Astrocyte of the hippocampus (primary cell): ENCODE results near the gene RNF152.
A peak's percentile ranks its signal among the peaks of the same experiment; 100 is the strongest.

Source experiments
- DNase-seq: peaks from one replicate; pipeline ENCODE4 v3.0.0; 2011; ENCODE audit warnings: low read depth, low spot score

Gene RNF152, protein sequence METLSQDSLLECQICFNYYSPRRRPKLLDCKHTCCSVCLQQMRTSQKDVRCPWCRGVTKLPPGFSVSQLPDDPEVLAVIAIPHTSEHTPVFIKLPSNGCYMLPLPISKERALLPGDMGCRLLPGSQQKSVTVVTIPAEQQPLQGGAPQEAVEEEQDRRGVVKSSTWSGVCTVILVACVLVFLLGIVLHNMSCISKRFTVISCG

DNA sequence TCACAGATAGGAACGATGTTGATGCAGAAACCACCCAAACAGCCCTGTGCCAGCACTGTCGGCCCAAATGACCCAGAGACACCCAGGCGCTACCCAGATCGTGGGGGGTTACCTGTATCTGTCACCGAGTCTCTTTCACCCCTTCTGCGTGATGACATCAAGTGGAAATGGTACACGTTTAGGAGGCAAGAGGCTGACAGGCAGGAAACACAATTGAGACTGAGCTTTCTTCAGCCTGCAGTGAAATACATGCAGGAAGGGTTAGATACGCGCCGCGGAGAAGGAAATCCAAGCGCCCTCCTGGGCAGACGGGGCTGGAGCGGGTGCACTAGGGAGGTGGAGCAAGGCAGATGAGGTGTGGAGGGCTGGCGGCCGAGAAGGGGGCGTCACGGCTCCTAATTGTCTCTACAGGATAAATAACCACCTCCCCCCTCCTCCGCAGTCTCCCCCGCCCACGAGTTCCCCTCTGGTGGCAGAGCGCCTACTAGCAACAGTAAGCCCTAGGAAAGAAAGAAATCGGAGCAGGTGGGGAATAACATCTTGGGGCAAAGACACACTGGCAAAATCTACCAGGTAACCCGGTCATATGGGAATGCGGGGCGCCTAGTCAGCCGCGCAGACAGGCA lies at the start of gene RNF152:
RNF152 (minus strand) TSS at position 325 of the 626 bp plus-strand sequence. CDS start 76,544 bp downstream, outside the sequence.
- DNase-seq, result peak; percentile 66

DNA sequence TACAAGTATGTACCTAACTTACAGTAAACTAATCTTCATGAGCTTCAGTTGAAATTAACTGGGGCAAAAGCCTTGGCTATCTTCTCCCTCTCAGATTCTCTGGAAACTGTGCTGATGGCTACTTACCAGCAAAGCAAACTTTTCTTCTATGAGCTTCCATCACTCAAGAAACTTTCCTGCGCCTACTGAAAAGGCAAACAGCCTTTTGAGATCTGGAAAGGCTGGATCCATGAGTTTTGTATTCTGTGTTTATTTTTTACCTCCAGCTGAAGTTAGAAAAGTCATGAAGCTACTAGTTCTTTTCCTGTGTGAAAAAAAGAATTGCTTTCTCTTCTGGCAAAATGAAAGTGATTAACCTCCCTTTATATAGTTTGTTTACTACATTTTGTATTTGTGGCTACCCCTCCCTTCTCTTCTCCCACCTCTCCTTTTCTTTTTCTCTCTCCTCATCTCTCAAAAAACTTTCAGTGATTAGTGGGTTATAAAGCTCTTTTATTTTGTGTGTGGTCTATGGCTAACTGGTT lies 49.2 kb upstream of the RNF152 start:
- no peak for DNase-seq

DNA sequence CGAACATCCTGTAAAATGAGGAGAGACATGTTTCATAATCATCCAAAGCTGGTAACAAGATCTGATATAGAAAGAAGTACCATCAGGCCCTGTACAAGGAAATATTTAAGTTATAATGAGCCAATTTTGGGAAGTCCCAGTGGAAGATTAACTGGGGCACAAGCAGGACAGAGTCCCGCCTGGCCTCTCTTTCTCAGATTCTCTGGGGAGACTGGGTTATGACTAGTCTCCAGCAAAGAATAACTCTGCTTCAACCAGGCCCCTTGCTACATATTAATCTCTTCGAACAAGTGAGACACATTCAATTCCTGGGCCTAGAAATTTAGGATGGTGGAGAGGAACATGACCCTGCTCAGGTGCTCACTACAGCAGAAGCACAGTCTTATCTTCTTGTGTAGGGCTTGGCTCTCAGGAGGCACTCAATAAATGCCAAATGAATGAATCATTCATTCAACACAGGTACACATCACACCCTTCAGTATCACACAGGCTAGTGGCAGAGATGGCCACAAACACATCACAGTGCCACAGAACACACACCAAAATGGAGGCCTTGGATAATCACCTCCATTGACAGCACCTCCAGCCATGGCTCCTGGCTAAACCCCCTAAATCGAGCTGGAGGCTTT lies 46.4 kb upstream of the RNF152 start:
- DNase-seq, result no peak

DNA sequence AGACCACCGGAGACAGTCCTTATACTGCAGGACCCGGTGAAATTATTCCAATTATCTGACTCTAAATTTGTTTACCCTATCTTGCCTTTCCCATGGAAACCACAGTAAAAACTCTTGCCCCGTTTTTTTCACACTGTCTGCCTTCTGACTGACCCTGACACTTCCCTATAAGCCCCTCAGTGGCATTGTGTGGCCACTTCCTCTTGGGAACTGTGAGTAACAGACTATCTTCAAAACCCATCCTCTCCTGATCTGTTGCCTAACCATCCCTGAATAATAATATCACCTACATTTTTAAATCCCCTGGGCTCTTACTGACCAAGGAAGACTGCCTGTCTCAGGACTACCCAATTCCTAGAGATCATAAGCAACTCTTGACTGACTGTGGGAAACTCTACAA lies 42.6 kb upstream of the RNF152 start:
- no peak for DNase-seq

DNA sequence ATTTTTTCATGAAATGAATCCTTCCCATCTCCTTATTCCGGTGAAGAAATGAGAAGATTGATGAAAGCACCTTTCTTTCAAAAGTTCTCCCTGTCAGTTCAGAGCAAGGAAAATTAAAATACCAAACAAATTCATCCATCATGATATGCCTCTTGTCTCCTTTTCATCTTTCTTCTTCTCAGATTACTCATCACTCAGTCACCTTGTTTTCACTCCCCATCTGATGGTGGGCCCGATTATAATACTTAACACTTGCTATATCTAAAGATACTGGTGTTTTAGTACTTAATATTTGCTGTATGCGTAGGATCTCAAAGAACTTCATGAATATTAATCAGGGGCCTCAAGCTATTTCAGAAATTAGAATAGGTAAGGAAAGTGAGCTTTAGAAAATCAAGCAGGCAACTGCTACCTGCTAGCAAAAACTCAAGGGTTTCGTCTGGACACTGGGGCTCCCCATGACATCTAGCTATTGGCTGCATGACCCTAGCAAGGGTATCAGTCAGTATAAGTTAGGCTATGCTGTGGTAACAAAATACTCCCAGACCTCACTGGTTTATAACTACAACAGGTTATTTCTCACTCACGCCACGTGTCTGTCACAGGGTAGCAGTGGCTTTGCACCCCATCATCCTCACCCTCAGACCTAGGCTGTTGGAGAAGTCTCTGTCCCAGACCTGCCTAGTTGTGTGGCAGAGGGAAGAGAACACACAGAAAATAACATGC lies 39.0 kb upstream of the RNF152 start:
- no peak for DNase-seq

DNA sequence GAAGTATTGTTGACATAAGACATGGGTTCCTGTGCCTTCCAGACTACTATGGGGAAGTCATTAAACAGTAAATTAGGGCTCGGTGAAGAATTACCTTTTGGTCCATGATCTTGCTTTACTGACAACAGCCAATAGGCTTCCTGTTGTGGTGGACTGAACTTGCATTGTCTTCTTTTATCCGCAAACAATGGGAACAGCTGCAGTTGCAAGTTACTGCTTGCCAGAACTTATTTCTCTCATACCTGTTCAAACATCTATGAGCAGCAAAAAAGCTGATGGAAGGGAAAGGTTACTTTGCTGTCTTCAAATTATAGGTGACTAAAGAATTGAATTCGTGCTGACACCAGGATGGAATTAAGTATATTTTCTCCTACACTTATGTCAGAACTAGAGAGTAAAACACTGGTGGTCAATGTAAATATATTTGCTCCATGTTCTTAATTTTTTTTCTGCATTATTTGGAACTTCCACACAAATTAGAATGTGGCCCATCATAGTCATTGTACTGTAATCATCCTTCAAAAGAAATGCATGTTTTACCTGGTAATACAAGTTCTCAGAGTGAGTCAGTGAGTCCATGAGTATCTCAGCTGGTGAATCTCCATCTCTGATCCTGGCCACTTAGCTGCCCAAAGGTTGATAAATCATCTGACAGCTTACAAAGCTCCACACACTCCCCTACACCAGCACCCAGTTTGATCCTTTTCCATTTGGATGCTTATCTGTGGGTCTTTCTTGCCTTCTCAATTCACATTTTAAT lies 37.3 kb upstream of the RNF152 start:
- no peak for DNase-seq

DNA sequence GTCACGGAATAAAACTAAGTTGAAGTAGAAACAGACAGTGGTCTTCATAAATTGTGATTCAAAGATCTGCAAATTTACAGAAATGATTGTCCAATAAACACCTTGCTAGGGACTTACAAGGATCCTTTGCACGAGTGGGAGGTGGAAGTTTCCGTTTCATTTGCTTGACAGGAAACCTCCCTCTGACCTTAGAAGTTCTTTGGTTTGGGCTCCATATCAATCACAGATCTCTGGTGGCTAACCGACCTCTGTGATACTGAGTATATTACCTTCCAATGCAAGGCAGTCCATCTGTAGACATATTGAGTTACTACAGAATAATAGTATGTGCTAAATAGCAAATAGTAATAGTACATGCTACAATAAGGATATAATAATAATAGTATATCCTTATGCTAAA lies 33.7 kb upstream of the RNF152 start:
- no peak for DNase-seq

DNA sequence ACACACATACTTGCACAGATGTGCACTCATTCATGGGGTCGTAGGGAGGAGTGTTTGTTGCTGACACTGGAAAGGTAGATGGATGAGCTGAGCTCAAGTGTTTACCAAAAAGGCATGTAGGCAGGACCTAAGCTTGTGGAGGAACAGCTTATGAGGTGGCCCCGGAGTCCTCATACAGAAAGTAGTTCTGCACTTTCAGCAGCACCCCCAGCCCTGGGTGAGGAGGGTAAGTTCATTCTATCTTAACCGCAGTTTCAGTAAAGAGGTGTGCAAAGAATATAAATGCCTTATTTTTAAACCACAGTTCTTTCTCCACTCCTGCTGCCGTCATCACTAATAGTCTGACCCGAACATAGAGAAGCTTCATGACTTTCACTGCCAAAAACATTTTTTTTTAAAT lies 31.7 kb upstream of the RNF152 start:
- no peak for DNase-seq

DNA sequence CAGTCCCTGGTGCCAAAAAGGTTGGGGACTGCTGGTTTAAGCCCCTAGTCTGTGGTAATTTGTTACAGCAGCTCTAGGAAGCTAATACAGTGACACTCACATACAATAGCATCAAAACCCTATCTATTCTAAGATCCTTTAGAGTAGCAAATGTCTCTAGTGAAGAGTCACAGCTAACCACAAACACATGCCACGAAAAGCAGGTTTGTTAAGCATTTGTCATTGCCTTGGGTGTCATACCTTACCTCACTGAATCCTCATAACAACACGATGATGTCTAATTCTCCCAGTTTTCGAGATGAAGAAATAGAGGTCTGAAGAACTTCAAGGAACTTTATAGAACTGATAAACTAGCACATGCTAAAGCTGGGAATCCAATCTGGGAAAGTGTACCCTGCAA lies 29.6 kb upstream of the RNF152 start:
- no peak for DNase-seq

DNA sequence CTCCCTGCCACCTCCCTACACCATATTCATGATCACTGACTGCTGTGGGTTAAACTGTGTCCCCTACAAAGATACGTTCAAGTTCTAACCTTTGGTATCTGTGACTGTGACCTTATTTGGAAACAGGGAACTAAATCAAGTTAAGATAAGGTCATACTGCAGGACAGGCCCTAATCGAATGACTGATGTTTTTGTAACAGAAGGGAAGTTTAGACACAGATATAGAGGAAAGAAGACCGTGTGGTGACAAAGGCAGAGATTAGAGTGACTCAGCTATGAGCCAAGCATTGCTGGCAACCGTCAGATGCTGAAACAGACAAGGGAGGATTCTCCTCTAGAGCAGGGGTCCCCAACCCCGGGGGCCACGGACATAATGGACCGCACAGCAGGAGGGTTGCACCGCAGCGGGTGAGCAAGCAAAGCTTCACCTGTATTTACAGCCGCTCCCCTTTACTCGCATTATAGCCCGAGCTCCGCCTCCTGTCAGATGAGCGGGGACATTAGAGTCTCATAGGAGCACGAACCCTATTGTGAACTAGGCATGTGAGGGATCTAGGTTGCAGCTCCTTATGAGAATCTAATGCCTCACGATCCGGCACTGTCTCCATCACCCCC lies 28.9 kb upstream of the RNF152 start:
- DNase-seq, result no peak

DNA sequence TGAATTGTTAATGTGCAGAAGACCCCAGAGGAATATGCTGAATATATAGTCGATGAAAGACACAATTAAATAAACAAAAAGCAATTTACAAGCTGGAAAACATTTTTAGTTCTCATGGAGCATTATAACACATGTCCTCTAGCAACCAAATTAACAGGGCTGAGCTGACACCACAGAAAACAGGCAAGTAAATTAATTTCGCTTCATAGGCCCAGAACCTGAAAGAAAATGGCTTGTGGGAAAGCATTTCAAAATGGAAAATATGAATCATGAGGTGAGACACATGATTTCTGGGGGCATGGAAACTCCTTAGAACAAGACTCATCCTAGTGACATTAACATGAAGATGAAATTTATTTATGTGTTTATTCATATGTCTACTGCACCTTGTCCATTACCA lies 25.0 kb upstream of the RNF152 start:
- no peak for DNase-seq

DNA sequence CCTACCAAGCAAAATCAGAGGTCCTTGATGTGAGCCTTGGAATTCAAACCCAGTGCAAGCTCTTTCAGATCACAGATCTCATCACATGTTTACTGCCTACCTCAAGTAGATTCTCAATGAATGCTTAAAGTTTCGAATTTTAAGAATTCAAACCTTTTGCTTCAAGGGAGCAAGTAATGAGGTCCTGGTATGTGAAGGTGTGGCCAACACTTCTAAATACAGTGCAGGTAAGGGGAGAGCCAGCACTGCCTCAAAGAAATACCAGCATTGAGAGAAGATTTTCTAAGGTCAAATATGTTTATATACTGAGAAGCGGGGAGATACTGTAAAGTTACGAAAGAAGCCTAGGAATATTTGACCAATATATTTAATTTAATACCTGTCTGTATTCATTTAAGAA lies 19.7 kb upstream of the RNF152 start:
- DNase-seq, result no peak

DNA sequence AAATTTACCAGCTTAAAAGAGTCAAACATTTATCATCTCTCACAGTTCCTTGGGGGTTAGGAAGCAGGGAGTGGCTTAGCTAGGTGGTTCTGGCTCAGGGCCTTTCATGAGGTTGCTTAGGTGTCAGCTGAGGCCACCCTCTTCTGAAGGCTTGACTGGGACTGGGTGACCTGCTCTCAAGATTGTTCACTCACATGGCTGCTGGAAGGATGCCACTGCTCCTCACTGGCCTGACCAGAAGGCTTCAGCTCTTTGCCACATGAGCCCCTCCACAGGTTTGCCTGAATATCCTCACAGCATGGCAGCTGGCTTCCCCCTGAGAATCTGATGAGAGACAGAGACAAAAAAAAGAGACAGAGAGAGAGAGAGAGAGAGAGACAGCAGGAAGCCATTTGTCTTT lies 17.3 kb upstream of the RNF152 start:
- no peak for DNase-seq

DNA sequence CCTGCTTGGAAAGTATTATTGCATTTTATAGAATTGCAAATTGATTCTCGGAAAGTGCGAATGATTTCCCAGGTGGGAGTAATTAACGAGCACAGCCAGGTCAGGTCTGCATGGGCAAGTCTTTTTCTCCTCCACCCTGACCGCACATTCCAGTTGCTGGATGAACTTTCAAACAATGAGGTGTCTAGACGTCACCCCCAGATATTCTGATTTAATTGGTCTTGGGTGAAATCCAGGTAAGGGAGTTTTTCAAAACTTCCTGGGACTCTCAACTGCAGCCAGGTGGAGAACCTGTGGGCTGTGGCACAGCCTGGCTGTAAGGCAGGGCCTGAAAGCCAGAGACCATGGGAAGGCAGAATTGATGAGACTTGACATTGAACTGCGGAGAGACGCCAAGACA lies 15.9 kb upstream of the RNF152 start:
- DNase-seq, result no peak

DNA sequence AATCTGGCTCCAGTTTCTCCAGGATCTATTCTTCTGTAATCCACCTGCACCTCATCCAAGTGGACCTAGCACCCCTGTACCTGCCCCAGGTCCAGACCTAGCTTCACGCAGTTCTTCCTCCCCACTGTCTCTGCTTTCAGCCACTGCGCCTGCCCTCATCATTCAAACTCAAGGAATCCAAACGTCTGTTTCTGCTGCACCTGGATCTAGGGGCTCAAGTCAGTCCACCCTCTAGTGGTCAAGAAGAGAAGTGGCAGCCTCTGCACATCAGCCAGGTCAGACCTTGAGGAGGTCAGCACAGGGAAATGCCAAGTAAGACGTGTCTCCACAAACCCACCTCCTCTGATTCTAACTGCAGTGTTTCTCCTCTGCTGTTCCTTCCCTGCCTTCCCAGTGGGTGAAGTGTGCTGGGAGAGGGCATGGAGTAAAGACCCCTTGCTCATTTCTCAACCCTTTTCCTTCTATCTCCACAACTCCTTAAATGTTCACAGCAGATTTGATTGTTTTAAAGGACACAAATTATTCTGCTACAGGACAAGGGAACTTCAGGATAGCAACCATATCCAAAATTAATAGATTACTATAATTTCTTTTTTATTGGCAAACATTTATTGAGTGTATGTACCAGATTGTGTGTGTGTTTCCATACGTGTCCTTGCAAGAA lies 8.6 kb upstream of the RNF152 start:
- DNase-seq, result peak; percentile 68

DNA sequence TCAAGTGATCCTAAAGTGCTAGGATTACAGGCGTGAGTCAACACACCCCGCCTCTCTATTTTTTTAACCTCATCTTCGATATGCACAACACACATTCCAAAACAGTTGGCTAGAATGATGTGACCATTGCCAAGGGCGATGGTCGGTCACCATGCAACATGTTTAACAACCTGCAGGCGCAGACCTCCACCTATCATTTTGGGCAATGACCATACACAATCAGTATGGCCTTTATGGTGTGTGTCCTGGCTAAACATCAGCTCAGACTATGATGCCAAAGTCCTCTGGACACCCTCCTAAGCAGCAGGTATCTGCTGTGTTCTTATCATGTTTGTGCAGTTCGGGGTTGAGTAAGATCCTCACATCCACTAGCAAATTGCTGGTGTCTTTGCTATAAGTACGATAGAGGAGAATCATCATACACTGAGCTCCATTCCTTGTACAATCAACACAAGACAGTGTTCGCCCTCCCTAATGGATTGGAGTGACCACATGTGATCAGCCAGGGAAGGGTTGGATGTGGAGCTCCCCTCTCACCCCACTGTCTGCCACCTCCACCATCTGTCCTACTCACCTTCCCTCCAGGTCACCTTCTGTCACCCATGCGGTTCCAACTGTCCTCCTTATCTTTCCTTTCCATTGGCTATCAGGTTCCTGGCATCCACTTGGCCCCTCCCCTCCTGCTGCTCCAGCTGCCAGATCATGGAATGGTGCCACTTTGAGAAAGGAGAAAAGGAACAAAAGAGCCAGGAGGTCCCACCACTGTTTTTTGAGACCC lies 7.9 kb upstream of the RNF152 start:
- DNase-seq, result no peak

DNA sequence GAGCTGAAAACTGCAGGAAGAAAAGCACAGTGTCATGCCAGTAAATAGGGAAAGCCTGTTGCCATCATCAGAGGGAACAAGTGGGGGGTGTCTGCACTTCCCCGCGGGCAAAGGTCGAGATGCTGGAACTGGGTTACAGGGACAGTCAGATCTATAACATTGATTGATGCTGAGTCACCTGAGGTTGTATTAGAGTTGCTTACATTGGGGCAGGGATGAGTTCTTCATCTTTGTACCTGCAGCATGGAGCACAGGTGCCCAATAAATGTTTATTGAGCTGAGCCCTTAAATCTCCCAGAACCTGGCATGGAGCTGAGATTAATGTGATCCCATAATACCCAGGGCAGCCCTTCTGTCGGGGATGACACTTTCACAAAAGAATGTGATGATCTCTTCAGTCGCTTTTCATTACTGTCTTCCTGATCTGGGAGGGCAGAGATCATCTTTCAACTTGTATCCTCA lies 5.9 kb upstream of the RNF152 start:
- no peak for DNase-seq

DNA sequence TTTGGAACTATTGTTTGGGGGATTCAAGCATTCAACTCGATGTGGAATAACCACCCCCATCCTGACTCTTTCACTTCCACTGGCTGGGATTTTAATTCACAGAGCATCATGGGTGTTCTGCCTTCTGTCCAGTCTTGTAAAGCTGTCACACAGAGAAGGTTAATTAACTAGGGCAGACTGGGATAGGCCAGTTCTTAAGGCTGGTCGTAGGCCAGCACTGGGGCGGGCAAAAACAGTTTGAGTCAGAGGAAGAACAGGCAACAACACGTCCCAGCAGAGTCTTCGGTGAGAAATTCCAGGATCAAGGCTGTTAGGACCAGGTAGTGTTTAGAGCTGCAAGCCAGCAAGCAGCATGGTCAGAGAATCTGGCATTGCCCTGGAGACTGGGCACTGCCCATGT lies 4.0 kb upstream of the RNF152 start:
- peak; percentile 84 for DNase-seq

DNA sequence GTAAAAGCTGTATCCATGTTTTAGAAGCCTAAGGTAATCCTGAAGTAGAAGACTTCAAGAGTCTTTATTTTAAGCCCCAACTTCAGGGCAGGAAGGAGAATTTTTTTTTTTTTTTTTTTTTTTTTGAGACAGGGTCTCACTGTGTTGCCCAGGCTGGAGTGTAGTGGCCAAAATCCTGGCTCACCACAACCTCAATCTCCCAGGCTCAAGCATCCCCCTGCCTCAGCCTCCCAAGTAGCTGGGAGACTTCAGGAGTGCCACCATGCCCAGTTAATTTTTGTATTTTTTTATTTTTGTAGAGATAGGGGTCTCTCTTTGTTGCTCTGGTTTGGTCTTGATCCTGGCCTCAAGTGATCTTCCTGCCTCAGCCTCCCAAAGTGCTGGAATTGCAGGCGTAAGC lies 3.3 kb upstream of the RNF152 start:
- DNase-seq, result no peak
